ENCODE measurements around the gene CPAMD8.
"Not testable (repeated sequence)": the region's sequence is repeated elsewhere in the genome, so short reads cannot be mapped to it uniquely, and the experiment has no call there.

CPAMD8 gene

DNA sequence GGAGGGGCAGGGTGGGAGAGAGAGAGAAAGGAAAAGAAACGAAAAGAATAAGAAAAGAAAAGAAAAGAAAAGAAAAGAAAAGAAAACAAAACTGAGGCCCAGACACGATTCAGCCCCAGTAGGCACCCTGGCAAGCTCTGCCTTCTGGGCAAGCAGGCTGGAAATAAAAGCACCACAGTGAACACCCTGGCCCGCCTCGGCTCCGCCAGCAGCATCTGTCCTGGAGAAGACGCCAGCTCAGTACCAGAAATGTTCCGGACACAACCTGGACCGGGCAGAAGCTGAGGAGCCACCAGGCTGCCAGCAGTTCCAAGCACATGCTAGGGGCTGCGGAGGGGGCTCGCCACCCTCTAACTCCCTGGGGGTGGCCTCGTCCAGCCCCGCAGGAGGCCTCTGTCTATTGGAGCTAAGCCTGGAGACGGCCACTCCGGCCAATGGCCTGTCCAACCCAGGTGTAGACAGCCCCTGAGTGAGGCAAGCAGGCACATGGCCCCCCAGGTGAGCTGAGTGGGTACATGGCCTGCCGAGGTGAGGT, 11.4 kb upstream of the CPAMD8 start:
- no peak for DNase-seq

DNA sequence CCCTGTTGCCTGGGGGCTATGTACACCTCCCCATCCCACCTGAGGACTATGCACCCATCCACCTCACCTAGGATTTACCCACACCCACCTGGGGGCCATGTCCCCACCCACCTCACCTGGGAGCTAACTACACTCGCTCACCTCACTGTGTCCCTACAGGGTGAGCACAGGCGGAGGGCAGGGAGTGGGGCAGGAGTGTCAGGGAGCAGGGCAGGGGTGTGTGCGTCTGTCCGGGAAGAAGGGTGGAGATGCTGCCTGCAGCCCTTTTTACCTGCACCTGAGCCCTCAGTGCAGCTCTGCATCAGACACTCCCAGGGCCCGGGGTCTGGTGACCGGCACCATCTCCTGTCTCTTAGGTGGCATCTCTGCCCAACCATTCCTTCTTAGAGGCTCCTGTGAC, 10.6 kb upstream of the CPAMD8 start:
- DNase-seq: no peak

DNA sequence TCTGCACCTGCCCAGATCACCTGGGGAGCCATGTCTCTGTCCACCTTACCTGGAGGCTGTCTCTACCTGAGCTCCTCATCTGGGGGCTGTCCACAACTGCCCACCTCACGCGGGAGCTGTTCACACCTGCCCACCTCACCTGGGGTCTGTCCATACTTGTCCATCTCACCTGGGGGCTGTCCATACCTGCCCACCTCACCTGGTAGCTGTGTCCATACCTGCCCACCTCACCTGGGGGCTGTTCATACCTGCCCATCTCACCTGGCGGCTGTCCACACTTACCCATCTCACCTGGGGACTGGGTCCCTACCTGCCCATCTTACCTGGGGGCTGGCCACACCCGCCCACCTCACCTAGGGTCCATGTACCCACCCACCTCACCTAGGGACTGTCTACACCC, 10.0 kb upstream of the CPAMD8 start:
- DNase-seq: no peak

DNA sequence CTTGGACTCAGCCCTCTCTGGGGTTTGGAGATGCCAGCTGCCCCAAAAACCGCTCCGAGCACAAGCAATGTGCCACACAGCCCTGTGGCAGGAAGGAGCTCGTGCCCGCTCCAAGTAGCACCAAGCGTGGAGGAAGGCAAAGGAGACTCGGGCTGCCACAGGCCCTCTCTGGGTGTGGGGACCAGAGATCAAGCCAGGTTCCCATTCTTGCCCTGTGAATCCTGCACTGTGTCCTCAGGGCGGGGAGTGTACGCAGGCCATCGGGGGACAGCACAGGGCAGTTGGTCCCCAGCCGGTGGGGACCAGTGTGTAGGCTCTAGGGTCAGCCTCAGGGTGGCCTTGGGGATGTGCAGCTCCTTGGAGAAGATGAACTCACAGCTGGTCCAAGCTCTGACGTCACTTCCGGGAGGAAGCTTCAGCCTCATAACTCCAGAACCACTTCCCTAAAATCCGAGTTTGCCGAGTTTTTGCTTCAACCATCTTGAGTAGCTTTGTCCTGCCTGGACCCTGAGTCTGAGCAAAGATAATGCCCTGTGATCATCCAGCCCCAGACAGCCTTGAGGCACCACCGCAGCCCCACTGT, 9.3 kb upstream of the CPAMD8 start:
- peak; percentile 64 for DNase-seq

DNA sequence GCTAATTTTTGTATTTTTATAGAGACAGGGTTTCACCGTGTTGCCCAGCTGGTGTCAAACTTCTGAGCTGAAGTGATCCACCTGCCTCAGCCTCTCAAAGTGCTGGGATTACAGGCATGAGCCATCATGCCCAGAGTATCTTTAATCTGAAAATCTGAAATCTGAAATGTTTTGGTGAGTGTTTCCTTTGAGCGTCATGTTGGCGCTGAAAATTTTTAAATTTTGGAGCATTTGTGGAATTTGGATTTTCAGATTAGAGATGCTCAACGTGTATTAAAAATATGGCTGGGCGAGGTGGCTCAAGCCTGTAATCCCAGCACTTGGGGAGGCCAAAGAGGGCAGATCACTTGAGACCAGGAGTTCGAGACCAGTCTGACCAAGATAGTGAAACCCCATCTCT, 5.1 kb upstream of the CPAMD8 start:
- no peak for DNase-seq

DNA sequence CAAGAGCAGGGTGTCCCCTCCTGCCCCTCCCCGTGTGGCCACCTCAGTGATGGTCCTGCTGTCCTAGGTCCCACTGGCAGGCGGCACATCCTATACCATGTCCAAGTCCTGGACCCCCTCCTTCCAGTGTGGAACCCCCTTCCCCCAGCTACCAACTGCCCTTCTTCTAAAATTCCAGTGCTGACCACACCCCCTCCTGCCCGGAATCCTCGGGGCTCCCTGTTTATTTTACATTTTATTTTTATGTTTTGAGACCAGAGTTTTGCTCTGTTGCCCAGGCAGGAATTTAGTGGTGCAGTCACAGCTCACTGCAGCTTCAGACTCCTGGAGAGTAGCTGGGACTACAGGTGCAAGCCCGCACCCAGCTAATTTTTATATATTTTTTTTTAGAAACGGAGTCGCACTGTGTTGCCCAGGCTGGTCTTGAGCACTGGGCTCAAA, 945 bp upstream of the CPAMD8 start:
- no peak for DNase-seq

DNA sequence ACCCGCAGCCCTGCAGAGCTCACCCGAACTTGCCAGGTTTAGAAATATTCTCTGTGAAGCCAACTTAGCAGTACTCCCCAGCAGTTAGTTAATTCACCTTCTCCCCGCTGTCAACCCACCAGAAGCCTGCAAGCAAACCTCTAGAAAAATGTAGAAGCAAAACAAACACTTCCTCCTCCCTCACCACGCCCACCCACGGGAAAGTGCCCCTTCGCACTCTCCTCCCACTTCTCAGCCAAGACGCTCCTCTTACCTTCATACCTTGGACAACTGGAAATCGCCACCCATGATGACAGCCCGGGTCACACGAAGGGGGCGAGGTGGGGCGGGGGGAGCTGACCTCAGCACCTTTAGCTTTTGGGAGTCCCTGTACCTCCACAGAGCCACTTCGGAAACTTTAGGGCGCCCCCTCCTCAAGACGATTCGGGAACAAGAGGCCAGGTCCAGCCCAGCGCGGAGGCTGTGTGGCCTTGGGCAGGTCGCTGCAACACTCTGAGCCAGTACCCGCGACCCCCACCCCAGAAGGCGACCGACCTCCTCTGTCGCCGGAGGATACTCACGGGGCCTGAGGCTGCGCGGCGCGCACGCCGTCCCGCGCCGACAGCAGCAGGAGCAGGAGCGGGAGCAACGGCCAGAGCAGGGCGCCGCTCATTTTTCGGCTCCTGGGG, 485 bp downstream of the CPAMD8 start:
- DNase-seq: peak; percentile 17

DNA sequence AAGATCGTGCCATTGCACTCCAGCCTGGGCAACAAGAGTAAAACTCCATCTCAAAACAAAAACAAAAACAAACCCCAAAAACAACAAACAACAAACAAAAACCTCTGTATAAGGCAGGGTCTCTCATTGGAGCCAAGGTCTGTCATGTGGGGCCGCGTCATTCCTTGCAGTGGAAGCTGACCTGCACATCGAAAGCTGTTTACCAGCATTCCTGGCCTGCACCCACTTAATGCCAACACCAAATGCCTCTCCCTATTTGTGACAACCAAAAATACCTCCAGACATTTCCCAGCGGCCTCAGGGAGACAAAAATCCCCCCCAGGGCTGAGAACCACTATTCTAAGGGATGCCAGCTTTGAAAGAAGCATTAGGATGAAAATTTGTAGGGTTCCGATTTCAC, 1.2 kb downstream of the CPAMD8 start:
- no peak for DNase-seq

DNA sequence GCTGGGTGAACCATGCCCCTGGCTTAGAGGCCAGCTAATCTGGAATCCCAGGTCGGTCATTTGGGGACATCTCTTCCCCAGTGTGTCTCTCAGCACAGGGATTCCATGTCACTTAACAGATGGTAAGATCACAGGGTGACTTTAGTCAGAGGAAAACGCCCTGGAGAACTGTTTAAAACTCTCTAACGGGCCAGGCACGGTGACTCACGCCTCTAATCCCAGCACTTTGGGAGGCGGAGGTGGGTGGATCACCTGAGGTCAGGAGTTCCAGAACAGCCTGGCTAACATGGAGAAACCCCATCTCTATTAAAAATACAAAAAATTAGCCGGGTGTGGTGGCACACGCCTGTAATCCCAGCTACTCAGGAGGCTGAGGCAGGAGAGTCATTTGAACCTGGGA, 1.7 kb downstream of the CPAMD8 start:
- not testable (repeated sequence) for DNase-seq

DNA sequence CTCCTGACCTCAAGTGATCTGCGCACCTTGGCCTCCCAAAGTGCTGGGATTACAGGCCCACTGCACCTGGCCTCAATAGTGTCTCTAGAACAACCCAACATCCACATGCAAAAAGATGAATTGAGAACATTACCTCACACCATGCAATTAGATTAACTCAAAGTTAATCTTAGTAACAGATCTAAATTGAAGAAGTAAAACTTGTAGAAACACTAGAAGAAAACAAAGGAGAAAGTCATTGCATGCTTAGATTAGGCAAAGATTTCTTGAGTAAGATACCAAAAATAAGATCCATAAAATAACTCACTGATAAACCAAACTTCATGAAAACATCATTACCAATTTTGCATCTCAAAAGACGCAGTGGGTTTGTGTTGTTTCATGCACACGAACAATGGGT, 2.8 kb downstream of the CPAMD8 start:
- no peak for DNase-seq

DNA sequence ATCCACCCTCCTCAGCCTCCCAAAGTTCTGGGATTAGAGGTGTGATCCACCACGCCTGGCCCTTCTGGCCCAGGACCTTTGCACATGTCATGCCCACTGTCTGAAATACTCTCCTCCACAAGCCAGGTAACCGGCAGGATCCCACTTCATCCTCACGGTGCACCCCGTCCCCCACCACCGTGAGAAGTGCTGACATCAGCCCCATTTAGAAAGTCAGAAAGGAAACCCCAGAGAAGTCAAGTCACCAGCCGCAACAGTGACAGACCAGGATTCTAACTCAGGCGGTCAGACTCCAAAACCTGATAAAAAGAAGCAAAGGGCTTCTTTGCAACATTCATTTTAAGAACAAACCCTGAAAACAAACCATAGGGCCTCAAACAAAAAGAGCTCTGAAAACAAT, 3.9 kb downstream of the CPAMD8 start:
- no peak for DNase-seq

DNA sequence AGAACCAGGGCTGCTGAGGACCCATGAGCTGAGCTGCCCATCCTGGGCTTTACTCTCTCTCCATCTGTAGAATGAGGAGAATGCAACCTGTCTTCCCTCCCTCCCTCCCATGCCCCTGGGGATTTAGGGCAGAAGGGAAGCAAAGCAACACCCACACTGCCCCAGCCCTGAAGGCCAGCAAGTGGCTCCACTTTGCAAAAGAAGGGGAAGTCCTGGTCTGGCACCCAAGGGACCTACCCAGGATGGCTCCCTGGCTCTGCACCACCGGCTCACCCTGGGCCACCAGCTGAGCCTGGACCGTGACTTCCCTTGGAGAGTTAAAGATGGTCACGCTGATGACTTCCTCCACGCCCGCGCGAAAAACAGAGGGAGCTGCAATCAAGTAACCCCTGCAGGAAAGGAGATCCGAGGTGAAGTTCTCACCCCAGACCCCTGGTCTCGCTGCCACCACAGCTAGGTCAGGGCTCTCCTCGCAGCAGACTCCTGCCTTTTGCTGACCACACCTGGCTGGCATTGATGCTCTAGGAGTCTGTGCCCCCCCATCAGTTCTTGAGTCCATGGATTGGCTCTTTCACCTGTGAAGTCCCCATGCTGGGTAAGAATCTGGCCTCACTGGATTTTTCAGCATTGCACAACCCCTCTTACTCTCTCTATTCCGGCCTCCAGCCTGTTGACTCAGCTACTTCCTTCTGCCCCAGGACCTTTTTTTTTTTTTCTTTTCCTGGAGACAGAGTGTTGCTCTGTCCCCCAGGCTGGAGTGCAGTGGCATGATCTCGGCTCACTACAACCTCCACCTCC, 4.6 kb downstream of the CPAMD8 start:
- peak; percentile 49 for DNase-seq

DNA sequence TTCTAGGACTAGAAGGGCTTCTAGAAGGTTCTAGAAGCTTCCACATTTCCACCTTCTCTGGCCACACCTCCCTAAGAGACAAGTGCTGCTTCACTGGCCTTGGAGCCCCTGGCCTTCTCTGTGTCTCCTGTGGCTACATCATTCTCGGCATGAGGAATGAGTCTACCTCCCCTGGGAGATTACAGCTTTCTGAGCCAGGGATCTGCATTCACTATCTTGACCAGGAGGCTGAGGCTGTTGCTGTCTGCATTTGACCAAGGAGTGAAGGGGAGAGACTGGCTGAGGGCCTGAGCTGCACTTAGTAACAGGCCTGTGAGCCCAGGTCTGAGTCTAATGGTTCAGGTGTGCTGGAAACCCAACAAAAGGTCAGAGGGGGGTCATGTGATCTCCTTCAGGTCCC, 5.3 kb downstream of the CPAMD8 start:
- DNase-seq: no peak

DNA sequence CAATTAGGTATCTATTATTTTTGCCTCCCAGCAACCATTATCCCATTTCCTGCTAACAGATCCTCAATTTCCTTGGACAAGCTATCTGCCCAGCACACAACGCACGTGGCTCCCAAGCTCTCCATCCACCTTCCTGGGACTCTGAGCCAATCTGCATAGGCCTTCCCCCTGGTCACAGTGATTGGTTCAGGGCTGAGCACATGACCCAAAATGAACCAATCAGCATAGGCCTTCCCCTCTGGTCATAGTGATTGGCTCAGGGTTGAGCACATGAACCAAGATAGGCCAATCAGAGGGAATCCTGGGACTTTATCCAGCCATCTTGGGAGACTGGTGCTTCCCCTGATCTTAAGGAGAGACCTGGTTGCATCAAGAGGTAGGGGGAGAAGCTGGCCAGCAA, 5.8 kb downstream of the CPAMD8 start:
- DNase-seq: no peak

DNA sequence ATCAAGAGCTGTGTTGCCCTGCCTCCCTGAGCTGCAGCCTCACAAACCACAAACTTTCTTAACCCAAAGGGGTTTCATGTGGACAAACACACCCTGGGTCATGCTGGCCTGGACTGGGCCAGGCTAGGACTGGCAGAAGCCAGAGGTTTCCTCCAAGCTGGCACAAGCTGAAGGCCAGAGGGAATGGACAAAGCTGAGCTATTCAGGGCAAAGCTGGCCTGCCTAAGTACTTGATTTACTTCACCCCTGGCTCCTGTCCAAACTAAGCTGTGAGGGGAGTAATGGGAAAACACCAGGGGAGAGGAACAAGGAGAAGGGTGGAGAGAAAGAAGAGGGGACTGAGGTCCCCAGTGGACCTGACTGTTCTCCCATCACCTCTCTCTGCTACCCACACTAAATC, 6.2 kb downstream of the CPAMD8 start:
- no peak for DNase-seq

DNA sequence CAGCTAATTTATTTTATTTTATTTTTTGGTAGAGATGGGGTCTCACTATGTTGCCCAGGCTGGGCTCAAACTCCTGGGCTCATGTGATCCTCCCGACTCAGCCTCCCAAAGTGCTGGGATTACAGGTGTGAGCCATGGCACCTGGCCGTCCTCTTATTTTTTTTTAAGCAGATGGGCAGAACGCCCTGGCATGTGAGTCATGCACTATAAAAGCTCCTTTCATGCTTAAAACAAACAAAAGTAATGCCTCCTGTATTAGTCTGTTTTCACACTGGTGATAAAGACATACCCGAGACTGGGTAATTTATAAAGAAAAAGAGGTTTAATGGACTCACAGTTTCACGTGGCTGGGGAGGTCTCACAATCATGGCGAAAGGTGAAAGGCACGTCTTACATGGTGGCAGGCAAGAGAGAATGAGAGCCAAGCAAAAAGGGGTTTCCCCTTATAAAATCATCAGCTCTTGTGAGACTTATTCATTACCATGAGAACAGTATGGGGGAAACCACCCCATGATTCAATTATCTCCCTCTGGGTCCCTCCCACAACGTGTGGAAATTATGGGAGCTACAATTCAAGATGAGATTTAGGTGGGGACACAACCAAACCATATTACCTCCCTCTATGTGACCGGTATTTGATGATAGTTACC, 12.3 kb downstream of the CPAMD8 start:
- not testable (repeated sequence) for DNase-seq

DNA sequence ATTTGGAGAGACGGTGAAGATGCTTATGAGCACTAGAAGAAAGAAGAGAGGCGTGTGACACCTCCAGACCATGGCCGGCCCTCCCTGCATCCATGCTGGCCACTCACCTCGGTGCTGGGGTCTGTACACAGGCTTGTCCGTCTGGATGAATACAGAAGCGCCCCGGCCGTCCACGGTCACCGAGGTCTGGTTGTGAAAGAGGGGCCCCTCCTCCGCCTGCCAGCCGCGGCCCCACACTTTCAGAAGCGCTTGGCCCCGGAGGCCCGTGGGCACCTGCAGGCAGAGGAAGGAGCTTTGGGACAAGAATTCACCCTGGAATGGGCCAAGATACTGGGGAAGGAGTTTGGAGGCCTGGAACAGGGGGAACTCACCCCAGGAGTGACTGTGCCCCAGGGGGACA, 15.1 kb downstream of the CPAMD8 start:
- no peak for DNase-seq

DNA sequence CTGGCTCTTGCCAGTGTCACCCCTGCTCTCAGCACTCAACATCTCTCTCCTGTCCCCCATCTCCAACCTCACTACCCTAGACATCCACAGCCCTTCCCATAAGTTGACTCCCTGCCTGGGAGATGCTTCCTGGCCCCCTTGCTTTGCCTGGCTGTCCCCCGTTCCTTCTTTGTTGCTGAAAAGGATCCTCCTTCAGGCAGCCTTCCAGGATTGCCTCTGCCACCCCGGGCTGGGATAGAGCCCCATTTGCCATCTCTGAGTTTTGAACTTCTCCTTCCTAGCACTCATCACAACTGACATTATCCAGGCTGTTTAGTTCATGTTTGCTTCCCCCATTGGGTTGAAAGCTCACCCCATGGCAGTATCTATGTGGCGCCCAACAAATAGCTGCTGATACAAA, 20.0 kb downstream of the CPAMD8 start:
- no peak for DNase-seq

DNA sequence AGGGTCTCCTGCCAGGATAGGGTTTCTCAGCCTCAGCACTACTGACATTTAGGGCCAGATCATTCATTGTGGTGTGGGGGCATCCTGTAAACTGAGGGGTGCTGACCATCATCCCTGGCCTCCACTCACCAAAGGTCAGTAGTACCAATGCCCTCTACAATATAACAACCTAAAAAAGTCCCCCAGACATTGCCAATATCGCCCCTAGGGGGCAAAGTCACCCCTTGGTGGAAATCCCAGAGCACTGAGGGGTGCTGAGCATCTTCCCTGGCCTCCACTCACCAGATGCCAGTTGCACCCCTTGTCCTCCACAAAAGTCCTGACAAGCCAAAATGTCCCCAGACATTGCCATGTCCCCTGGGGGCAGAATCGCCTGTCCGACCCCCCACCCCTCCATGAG, 21.6 kb downstream of the CPAMD8 start:
- DNase-seq: no peak

DNA sequence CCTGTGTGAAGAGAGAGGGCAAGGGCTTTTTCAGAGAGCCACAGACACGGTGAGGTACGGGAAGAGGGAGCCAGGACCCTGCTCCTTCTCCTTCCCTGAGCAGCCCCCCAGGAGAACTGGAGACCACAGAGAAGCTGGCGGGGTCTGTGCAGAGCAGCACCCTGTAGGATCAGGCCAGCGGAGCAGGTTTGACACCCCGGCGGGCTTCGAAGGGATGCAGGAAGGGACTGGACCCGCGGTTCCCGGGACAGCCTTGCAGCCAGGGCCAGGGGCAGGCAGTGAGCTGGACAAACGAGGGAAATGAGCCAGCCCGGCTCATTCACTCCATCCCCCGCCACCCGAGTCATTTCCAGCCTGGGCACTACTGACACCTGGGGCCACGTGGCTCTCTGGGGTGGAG, 22.2 kb downstream of the CPAMD8 start:
- DNase-seq: no peak

DNA sequence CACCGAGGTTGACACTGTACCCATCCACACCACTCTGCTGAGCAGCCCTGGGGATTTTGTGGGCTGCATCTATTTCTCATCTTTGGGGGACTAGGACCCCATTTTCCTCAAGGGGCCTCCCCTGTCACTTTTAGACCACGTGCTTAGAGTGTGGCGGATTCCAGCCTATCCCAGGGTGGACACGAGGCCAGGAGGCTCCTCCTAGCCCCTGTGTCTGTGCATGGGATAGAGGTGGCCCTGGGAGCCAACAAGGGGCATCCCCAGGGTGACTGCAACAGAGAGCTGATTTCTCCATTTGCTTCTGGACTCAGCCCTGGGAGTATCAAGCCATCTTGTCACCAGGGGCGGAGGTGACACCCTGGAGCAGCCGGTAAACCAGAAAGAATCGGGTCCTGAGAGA, 24.2 kb downstream of the CPAMD8 start:
- DNase-seq: no peak

DNA sequence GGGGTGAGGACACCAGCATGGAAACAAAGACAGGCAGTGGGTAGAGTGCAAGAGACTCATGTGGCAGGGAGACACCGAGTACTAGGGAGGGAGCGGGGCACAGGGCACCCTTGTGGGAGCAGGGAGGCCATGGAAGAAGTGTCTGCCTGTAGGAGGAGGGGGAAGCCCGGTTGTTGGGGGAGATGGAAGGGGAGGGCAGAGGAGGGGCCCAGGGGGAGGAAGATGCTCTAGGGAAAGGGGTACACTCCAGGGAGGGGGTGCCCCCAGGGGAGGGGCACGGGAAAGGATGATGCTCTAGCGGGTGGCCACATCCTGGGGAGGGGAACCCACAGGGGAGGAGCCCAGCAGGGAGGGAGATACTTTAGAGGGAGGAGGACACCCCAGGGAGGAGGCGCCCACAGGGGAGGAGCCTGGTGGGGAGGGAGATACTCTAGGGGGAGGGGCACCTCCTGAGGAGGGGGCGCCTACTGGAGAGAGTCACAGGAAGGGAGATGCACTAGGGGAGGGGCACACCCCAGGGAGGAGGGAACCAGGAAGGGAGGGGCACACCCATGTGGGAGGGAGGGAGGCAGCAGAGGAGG, 24.9 kb downstream of the CPAMD8 start:
- peak; percentile 83 for DNase-seq

DNA sequence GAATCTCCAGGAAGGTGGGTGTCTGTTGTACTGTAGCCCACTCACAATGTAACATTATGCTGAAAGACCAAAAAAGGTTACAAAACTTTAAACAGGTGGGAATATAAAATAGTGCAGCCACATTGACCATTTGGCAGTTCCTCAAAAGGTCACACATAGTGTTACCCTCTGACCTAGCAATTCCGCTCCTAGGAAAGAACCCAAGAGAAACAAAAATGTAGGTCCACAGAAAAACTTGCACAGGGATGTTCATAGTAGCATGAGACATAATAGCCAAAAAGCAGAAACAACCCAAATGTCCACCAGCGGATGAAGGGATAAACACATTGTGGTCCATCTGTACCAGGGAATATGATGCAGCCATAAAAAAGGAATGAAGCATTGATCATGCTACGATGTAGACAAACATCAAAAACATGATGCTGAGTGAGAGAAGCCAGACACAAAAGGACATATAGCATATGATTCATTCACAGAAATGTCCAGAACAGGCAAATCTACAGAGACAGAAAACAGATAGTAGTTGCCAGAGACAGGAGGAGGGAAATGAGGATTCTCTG, 27.9 kb downstream of the CPAMD8 start:
- no peak for DNase-seq

All from CD4-positive, alpha-beta T cell treated with Interferon gamma for 1 hour (primary cell).